Measurements from ENCODE around the gene PCDHAC1. TPM values are rescaled to one million over a fixed set of nuclear protein-coding genes. Genes with fewer than 3 reads are reported as not detected.
A peak's percentile ranks its signal among the peaks of the same experiment; 100 is the strongest.

The PCDHAC1 gene
- polyA plus RNA-seq, 4 donors, result 0.09 to 0.52 (median 0.11) TPM

- DNase-seq (ENCODE audit: low read depth in 4 of 4, low spot score in 3 of 4), result peak in 3 of 4 donors; percentile 18 to 37 (median 35)
Measured at GRCh38 chr5:140966293-140967225, 40.5 kb downstream of the PCDHAC1 start, which contains the start of gene PCDHAC2. Gene PCDHAC2 (plus strand): TSS chr5:140966476. CDS start chr5:140966767, 291 bp downstream.

DNA sequence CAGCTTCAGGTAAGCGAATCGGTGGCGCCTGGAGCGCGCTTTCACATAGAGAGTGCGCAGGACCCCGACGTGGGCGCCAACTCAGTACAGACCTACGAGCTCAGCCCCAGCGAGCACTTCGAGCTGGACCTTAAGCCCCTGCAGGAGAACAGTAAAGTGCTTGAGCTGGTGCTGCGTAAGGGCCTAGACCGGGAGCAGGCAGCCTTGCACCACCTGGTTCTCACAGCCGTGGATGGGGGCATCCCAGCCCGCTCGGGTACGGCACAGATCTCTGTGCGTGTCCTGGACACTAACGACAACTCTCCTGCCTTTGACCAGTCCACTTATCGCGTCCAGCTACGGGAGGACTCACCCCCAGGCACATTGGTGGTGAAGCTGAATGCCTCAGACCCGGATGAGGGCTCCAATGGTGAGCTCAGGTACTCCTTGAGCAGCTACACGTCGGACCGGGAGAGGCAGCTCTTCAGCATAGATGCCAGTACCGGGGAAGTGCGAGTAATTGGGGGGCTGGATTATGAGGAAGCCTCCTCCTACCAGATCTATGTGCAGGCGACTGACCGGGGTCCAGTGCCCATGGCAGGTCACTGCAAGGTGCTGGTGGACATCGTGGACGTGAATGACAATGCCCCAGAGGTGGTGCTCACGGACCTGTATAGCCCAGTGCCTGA is 41.3 kb downstream of the PCDHAC1 start:
- no peak for DNase-seq (ENCODE audit: low read depth in 4 of 4, low spot score in 3 of 4)

- DNase-seq (ENCODE audit: low read depth in 4 of 4, low spot score in 3 of 4), result no peak
Measured at GRCh38 chr5:140969880-140970279, 43.8 kb downstream of the PCDHAC1 start.

DNA sequence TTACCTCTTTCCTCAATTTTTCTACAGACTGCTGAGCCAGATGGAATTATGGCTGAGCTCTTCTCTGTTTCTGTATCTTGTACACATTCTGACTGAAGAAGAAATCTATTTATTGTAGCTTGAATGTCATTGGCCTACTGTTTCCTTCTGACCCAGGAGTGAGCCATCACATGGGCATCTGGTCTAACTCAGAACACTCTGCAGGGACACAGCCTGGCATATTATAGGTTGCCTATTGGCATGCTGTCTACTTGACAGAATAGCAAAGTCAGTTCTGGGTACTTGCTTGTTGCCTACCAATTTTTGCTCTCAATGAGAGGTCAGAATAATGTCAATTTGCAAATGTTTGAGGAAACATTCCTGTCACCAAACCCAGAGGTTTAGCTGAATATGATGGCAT is 47.5 kb downstream of the PCDHAC1 start:
- DNase-seq (ENCODE audit: low read depth in 4 of 4, low spot score in 3 of 4), result no peak

DNA sequence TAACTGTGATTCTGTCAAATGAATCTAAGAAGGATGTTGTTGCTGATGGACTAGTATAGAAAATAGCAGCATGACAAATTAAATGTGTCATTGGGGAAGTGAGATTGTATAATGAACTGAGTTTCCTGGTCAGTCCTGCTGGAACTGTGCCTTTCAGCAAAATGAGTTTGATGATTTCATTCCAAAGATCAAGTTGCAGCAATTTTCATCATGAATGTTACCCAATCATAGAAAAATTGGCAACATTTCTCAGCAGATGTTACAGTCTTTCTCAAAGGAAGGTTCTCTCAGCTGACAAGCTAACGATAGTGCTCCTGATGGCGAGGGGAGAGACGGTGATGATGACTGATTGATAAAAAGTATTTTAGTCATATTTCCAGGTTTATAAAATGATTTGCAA is 50.9 kb downstream of the PCDHAC1 start:
- DNase-seq (ENCODE audit: low read depth in 4 of 4, low spot score in 3 of 4), result no peak

DNA sequence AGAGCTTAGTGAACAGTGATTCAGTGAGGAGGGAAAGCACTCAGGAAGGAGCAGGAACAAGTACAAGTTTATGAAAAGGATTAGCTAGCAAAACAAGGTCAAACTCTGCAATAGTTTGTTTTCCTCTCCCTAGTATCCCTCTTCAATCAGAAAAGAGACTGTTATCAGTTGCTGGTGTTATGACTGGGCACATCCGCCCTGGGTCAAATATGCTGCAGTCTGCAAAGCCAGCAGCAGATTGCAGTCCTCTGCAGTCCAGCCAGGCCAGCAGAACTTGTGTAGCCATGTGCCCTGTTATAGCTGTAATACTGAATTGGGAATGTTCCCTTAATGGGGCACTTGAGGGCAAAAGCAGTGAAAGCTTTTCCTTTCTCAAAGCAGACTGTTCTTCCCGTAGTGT is 52.2 kb downstream of the PCDHAC1 start:
- DNase-seq (ENCODE audit: low read depth in 4 of 4, low spot score in 3 of 4), result no peak

- DNase-seq (ENCODE audit: low read depth in 4 of 4, low spot score in 3 of 4), result no peak
Measured at GRCh38 chr5:140978983-140979382, 52.9 kb downstream of the PCDHAC1 start.

Other genes starting within 250 kb of the PCDHAC1 start
- gene HARS1, start 234.9 kb upstream of the PCDHAC1 start, polyA plus RNA-seq (ENCODE audit: insufficient read length in 4 of 4), result 10 to 100 TPM; 55.2 to 81.9 (median 67.2) TPM
- gene HARS2, start 234.8 kb upstream of the PCDHAC1 start, polyA plus RNA-seq (ENCODE audit: insufficient read length in 4 of 4), result 10 to 100 TPM; 32.2 to 55.7 (median 45.6) TPM
- 100 to 1,000 TPM in 2 of 4 donors, 10 to 100 TPM in 2; 89.2 to 147 (median 112) TPM for gene ZMAT2, start 225.9 kb upstream of the PCDHAC1 start, polyA plus RNA-seq (ENCODE audit: insufficient read length in 4 of 4)
- under 1 TPM in 2 of 4 donors, not detected in 2; 0.03 to 0.06 TPM for gene PCDHA1, start 140.2 kb upstream of the PCDHAC1 start, polyA plus RNA-seq (ENCODE audit: insufficient read length in 4 of 4)
- under 1 TPM; 0.19 to 0.61 (median 0.32) TPM for gene PCDHA2, start 131.4 kb upstream of the PCDHAC1 start, polyA plus RNA-seq (ENCODE audit: insufficient read length in 4 of 4)
- under 1 TPM; 0.27 to 0.74 (median 0.35) TPM for gene PCDHA3, start 125.2 kb upstream of the PCDHAC1 start, polyA plus RNA-seq (ENCODE audit: insufficient read length in 4 of 4)
- gene PCDHA4, start 119.2 kb upstream of the PCDHAC1 start, polyA plus RNA-seq (ENCODE audit: insufficient read length in 4 of 4), result 1 to 10 TPM in 2 of 4 donors, under 1 TPM in 2; 0.37 to 1.5 (median 0.86) TPM
- gene PCDHA5, start 104.7 kb upstream of the PCDHAC1 start, polyA plus RNA-seq (ENCODE audit: insufficient read length in 4 of 4), result under 1 TPM in 2 of 4 donors, not detected in 2; 0.11 to 0.22 TPM
- under 1 TPM; 0.26 to 0.79 (median 0.46) TPM for gene PCDHA6, start 98.3 kb upstream of the PCDHAC1 start, polyA plus RNA-seq (ENCODE audit: insufficient read length in 4 of 4)
- under 1 TPM; 0.14 to 0.52 (median 0.33) TPM for gene PCDHA7, start 92.0 kb upstream of the PCDHAC1 start, polyA plus RNA-seq (ENCODE audit: insufficient read length in 4 of 4)
- under 1 TPM in 3 of 4 donors, not detected in 1; 0.08 to 0.22 (median 0.11) TPM for gene PCDHA8, start 85.1 kb upstream of the PCDHAC1 start, polyA plus RNA-seq (ENCODE audit: insufficient read length in 4 of 4)
- under 1 TPM in 3 of 4 donors, not detected in 1; 0.03 to 0.12 (median 0.06) TPM for gene PCDHA9, start 77.9 kb upstream of the PCDHAC1 start, polyA plus RNA-seq (ENCODE audit: insufficient read length in 4 of 4)
- gene PCDHA10, start 70.4 kb upstream of the PCDHAC1 start, polyA plus RNA-seq (ENCODE audit: insufficient read length in 4 of 4), result 1 to 10 TPM in 1 of 4 donors, under 1 TPM in 3; 0.10 to 1.4 (median 0.65) TPM
- under 1 TPM; 0.17 to 0.38 (median 0.24) TPM for gene PCDHA11, start 57.3 kb upstream of the PCDHAC1 start, polyA plus RNA-seq (ENCODE audit: insufficient read length in 4 of 4)
- gene PCDHA12, start 51.0 kb upstream of the PCDHAC1 start, polyA plus RNA-seq (ENCODE audit: insufficient read length in 4 of 4), result under 1 TPM; 0.04 to 0.82 (median 0.14) TPM
- gene PCDHA13, start 44.2 kb upstream of the PCDHAC1 start, polyA plus RNA-seq (ENCODE audit: insufficient read length in 4 of 4), result under 1 TPM in 3 of 4 donors, not detected in 1; 0.07 to 0.33 (median 0.09) TPM
- gene PCDHAC2, start 40.2 kb downstream of the PCDHAC1 start, polyA plus RNA-seq (ENCODE audit: insufficient read length in 4 of 4), result 1 to 10 TPM in 2 of 4 donors, under 1 TPM in 2; 0.62 to 1.6 (median 1.0) TPM
- under 1 TPM; 0.04 to 0.15 (median 0.10) TPM for gene PCDHB1, start 125.1 kb downstream of the PCDHAC1 start, polyA plus RNA-seq (ENCODE audit: insufficient read length in 4 of 4)
- gene PCDHB2, start 168.3 kb downstream of the PCDHAC1 start, polyA plus RNA-seq (ENCODE audit: insufficient read length in 4 of 4), result 1 to 10 TPM; 3.5 to 7.9 (median 6.0) TPM
- 1 to 10 TPM; 3.0 to 4.9 (median 3.5) TPM for gene PCDHB3, start 174.2 kb downstream of the PCDHAC1 start, polyA plus RNA-seq (ENCODE audit: insufficient read length in 4 of 4)
- gene PCDHB4, start 195.5 kb downstream of the PCDHAC1 start, polyA plus RNA-seq (ENCODE audit: insufficient read length in 4 of 4), result 1 to 10 TPM; 1.3 to 5.8 (median 2.2) TPM
- 10 to 100 TPM in 1 of 4 donors, 1 to 10 TPM in 3; 5.6 to 10.5 (median 8.0) TPM for gene PCDHB5, start 208.9 kb downstream of the PCDHAC1 start, polyA plus RNA-seq (ENCODE audit: insufficient read length in 4 of 4)
- 1 to 10 TPM; 2.5 to 4.5 (median 3.4) TPM for gene PCDHB6, start 223.8 kb downstream of the PCDHAC1 start, polyA plus RNA-seq (ENCODE audit: insufficient read length in 4 of 4)
- gene PCDHB7, start 246.3 kb downstream of the PCDHAC1 start, polyA plus RNA-seq (ENCODE audit: insufficient read length in 4 of 4), result 1 to 10 TPM; 4.0 to 7.9 (median 5.6) TPM

All from left renal pelvis (tissue), 4 donors.